GM23248 (cell line): Measurements from ENCODE around the gene CHST7.

Source experiments
- EZH2 ChIP-seq: fragments of 200-600 bp; sonication (generic); IDR thresholded peaks from 2 replicates; pipeline ENCODE4 v1.6.1; 2018; ENCODE audit warnings: antibody characterized with exemption, mild to moderate bottlenecking; ENCODE audit not compliant: insufficient read depth, poor library complexity, severe bottlenecking
- EZH2phosphoT487 ChIP-seq: fragments of 200-600 bp; sonication (generic); IDR thresholded peaks from 2 replicates; pipeline ENCODE4 v1.6.1; 2018; ENCODE audit warnings: antibody characterized with exemption, moderate library complexity, mild to moderate bottlenecking, low read depth; ENCODE audit not compliant: insufficient read depth

DNA sequence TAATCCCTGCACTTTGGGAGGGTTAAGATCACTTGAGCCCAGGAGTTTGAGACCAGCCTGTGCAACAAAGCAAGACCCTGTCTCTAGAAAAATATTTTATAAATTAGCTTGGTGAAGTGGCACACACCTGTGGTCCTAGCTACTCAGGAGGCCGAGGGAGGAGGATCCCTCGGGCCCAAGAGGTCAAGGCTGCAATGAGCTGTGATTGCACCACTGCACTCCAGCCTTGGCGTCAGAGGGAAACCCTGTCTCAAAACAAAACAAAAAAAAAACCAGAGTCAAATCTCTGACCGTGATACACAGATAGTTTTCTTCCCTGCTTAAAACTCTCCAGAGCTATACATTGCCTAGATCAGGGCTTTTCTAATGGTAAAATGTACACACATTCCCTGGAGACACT is 53.5 kb downstream of the CHST7 start:
- TF ChIP-seq EZH2phosphoT487 (no peak), EZH2 (no peak)
